Thyroid gland (tissue), 4 donors: ENCODE data around the gene SCMH1.

Experiments
- CTCF ChIP-seq, 6 experiments: fragments of 200-600 bp in 3 of 6; fragments of 450-650 bp in 3 of 6; sonication (generic) in 3 of 6; IDR thresholded peaks; one replicate each; pipeline ENCODE4 v1.5.1; 2016 to 2019; ENCODE audit warnings: antibody characterized with exemption in 6 of 6, mild to moderate bottlenecking in 2 of 6, inconsistent platforms in 1 of 6, moderate library complexity in 1 of 6
- POLR2A ChIP-seq, 2 donors: fragments of 450-650 bp; IDR thresholded peaks; one replicate each; pipeline ENCODE4 v1.6.1; 2017; ENCODE audit warnings: antibody characterized with exemption in 2 of 2, mild to moderate bottlenecking in 2 of 2, moderate library complexity in 1 of 2

- TF ChIP-seq CTCF (IDR thresholded peaks at IDR 0.05): no peak
- no peak for TF ChIP-seq POLR2A (IDR thresholded peaks at IDR 0.05)
Measured at GRCh38 chr1:41217441-41217840, 24.7 kb downstream of the SCMH1 start.
